Upper lobe of right lung (tissue), 1 donor: Measurements from ENCODE around the gene OPN1LW. TPM values are rescaled to one million over a fixed set of nuclear protein-coding genes. Genes with fewer than 3 reads are reported as not detected.

Experiments used
- ATAC-seq: fragments of 200-7000 bp; cut with Tn5 transposase; one replicate; pipeline ENCODE4 v1.9.1; 2020; ENCODE audit warnings: mild to moderate bottlenecking, moderate library complexity
- DNase-seq: peaks from one replicate; pipeline ENCODE4 v3.0.0-alpha.2; 2020
- H3K27ac ChIP-seq: fragments of 200-600 bp; one replicate; pipeline ENCODE4 v1.8.0; 2022
- H3K27me3 ChIP-seq: fragments of 200-600 bp; one replicate; pipeline ENCODE4 v1.8.0; 2022; ENCODE audit warnings: mild to moderate bottlenecking
- H3K36me3 ChIP-seq: fragments of 200-600 bp; one replicate; pipeline ENCODE4 v1.8.0; 2022
- H3K4me1 ChIP-seq: fragments of 200-600 bp; one replicate; pipeline ENCODE4 v1.8.0; 2022
- H3K4me3 ChIP-seq: fragments of 200-600 bp; one replicate; pipeline ENCODE4 v1.8.0; 2022; ENCODE audit warnings: mild to moderate bottlenecking
- H3K9me3 ChIP-seq: fragments of 200-600 bp; one replicate; pipeline ENCODE4 v1.8.0; 2022
- CTCF ChIP-seq: fragments of 200-600 bp; IDR thresholded peaks from one replicate; pipeline ENCODE4 v1.8.0; 2022; ENCODE audit warnings: antibody characterized with exemption
- intact Hi-C: fragments of 100-400 bp; cut with DNase I; formaldehyde crosslinking; loops from one replicate; pipeline ENCODE4 v1.11.0; 2022
- total RNA-seq: library from RNA; stranded (reverse); fragmentation: NEBNext Ultra II Directional; extraction: Animal tissue kit (Norgen Biotek cat#: 25700); gene quantifications from one replicate; pipeline ENCODE4 v1.2.1, GENCODE V29; 2021
- donor health status: DM: no; HTN: yes; CAD: no; lungs with severe emphysema.

OPN1LW gene
- total RNA-seq, 1 donor from 2014 or later: not detected

- DNase-seq (peak; percentile 71), ATAC-seq (peak; percentile 95)
- H3K4me3 ChIP-seq: no peak overlapping the region
- H3K36me3 ChIP-seq: no peaks in the 10 kb centered on the region
- peaks cover 3% of the 10 kb centered on the region for H3K4me1 ChIP-seq
- H3K27ac ChIP-seq: no peak overlapping the region
- no peaks in the 10 kb centered on the region for H3K9me3 ChIP-seq
- H3K27me3 ChIP-seq: no peaks in the 10 kb centered on the region
- TF ChIP-seq CTCF: no peak
- intact Hi-C loops: no loop called here
Observed at GRCh38 chrX:154123241-154124219, 20.5 kb upstream of the OPN1LW start.

GRCh38 chrX:154125391-154126040 lies 18.5 kb upstream of the OPN1LW start:
- ATAC-seq: no peak
- Histone ChIP-seq H3K9me3 (no peaks in the 10 kb centered on the region), H3K27me3 (no peaks in the 10 kb centered on the region), H3K36me3 (no peaks in the 10 kb centered on the region), H3K27ac (no peak overlapping the region), H3K4me1 (peaks cover 3% of the 10 kb centered on the region), H3K4me3 (no peak overlapping the region)
- no peak for TF ChIP-seq CTCF
- DNase-seq: no peak
- intact Hi-C loops: no loop called here

- Histone ChIP-seq H3K27ac (no peak overlapping the region), H3K27me3 (no peaks in the 10 kb centered on the region), H3K36me3 (no peaks in the 10 kb centered on the region), H3K9me3 (no peaks in the 10 kb centered on the region), H3K4me3 (no peak overlapping the region), H3K4me1 (peaks cover 3% of the 10 kb centered on the region)
- no peak for DNase-seq
- ATAC-seq: no peak
- intact Hi-C loops: no loop called here
- TF ChIP-seq CTCF: no peak
Observed at GRCh38 chrX:154126101-154126500, 17.9 kb upstream of the OPN1LW start.

GRCh38 chrX:154131955-154132354 lies 12.1 kb upstream of the OPN1LW start:
- intact Hi-C loops: no loop called here
- DNase-seq (no peak), ATAC-seq (no peak)
- no peaks in the 10 kb centered on the region for H3K36me3 ChIP-seq
- TF ChIP-seq CTCF: no peak
- no peak overlapping the region for H3K4me3 ChIP-seq
- H3K27ac ChIP-seq: no peak overlapping the region
- H3K27me3 ChIP-seq: no peaks in the 10 kb centered on the region
- H3K4me1 ChIP-seq: peaks cover 3% of the 10 kb centered on the region
- H3K9me3 ChIP-seq: no peaks in the 10 kb centered on the region

GRCh38 chrX:154132366-154132765 lies 11.7 kb upstream of the OPN1LW start:
- Histone ChIP-seq H3K27ac (no peak overlapping the region), H3K4me1 (peaks cover 3% of the 10 kb centered on the region), H3K36me3 (no peaks in the 10 kb centered on the region), H3K27me3 (no peaks in the 10 kb centered on the region), H3K4me3 (no peak overlapping the region), H3K9me3 (no peaks in the 10 kb centered on the region)
- ATAC-seq (no peak), DNase-seq (no peak)
- TF ChIP-seq CTCF: no peak
- intact Hi-C loops: no loop called here
